Stimulated activated CD4-positive, alpha-beta T cell treated with anti-CD3 and anti-CD28 coated beads, Interleukin-15, amount 100 ng/mL, for 1 hour (primary cell): Measurements from ENCODE around the gene PLCB4.

Experiments used
- DNase-seq, 2 donors: peaks; one replicate each; pipeline ENCODE4 v3.0.0-alpha.2; 2020; ENCODE audit warnings: low read depth in 1 of 2, low spot score in 1 of 2

The PLCB4 gene

GRCh38 chr20:9302091-9302462 is 233.2 kb downstream of the PLCB4 start:
- no peak for DNase-seq

GRCh38 chr20:9306521-9306920 is 237.6 kb downstream of the PLCB4 start:
- no peak for DNase-seq

- DNase-seq: no peak
Observed at GRCh38 chr20:9308056-9308455, 239.2 kb downstream of the PLCB4 start.

GRCh38 chr20:9311132-9311531 is 242.2 kb downstream of the PLCB4 start:
- DNase-seq: no peak

- DNase-seq: no peak
Observed at GRCh38 chr20:9319687-9320384, 250.9 kb downstream of the PLCB4 start.

- DNase-seq: no peak
Observed at GRCh38 chr20:9321007-9321406, 252.1 kb downstream of the PLCB4 start.

- no peak for DNase-seq
Observed at GRCh38 chr20:9322661-9323060, 253.8 kb downstream of the PLCB4 start.

- no peak for DNase-seq
Observed at GRCh38 chr20:9323622-9324021, 254.7 kb downstream of the PLCB4 start.

- no peak for DNase-seq
Observed at GRCh38 chr20:9329355-9330101, 260.6 kb downstream of the PLCB4 start.

- DNase-seq: no peak
Observed at GRCh38 chr20:9330151-9330550, 261.3 kb downstream of the PLCB4 start.

GRCh38 chr20:9331707-9332435 is 263.0 kb downstream of the PLCB4 start:
- no peak for DNase-seq

GRCh38 chr20:9332791-9333479 is 264.0 kb downstream of the PLCB4 start:
- no peak for DNase-seq

- no peak for DNase-seq
Observed at GRCh38 chr20:9334866-9335265, 266.0 kb downstream of the PLCB4 start.

GRCh38 chr20:9338101-9338500 is 269.2 kb downstream of the PLCB4 start:
- no peak for DNase-seq

- DNase-seq: no peak
Observed at GRCh38 chr20:9339708-9340107, 270.8 kb downstream of the PLCB4 start.

- no peak for DNase-seq
Observed at GRCh38 chr20:9342651-9343050, 273.8 kb downstream of the PLCB4 start.

- DNase-seq: no peak
Observed at GRCh38 chr20:9344083-9344920, 275.4 kb downstream of the PLCB4 start.

GRCh38 chr20:9348316-9348715 is 279.4 kb downstream of the PLCB4 start:
- DNase-seq: no peak

- no peak for DNase-seq
Observed at GRCh38 chr20:9348747-9349146, 279.9 kb downstream of the PLCB4 start.

- no peak for DNase-seq
Observed at GRCh38 chr20:9349249-9349648, 280.4 kb downstream of the PLCB4 start.

GRCh38 chr20:9352739-9353138 is 283.9 kb downstream of the PLCB4 start:
- DNase-seq: no peak
